Breast epithelium (tissue), 3 donors: Measurements from ENCODE around the gene DRGX.

Experiments used
- CTCF ChIP-seq, 3 donors: fragments of 450-650 bp; IDR thresholded peaks; one replicate each; pipeline ENCODE4 v1.5.1; 2016 to 2017; ENCODE audit warnings: antibody characterized with exemption in 3 of 3, mild to moderate bottlenecking in 3 of 3, moderate library complexity in 3 of 3
- POLR2AphosphoS5 ChIP-seq, 3 donors: sonication (generic); formaldehyde crosslinking; IDR thresholded peaks; one replicate each; pipeline ENCODE4 v1.6.1; 2017; ENCODE audit warnings: antibody characterized with exemption in 3 of 3

GRCh38 chr10:49368256-49368655 is 27.6 kb downstream of the DRGX start:
- TF ChIP-seq CTCF (IDR thresholded peaks at IDR 0.05) (no peak), POLR2AphosphoS5 (IDR thresholded peaks at IDR 0.05) (no peak)
